Progenitor cell of endocrine pancreas (in vitro differentiated cells): ENCODE measurements around the gene RUNX1. TPM values are rescaled to one million over a fixed set of nuclear protein-coding genes. Genes with fewer than 3 reads are reported as not detected.

ENCODE experiments used
- DNase-seq: peaks from one replicate; pipeline ENCODE4 v3.0.0; 2021; ENCODE audit warnings: low spot score; ENCODE audit not compliant: unreplicated experiment
- H3K27ac Mint-ChIP-seq: 2 replicates; pipeline ENCODE4 v1.8.0; 2021; ENCODE audit warnings: mild to moderate bottlenecking, moderate library complexity, mixed read lengths
- H3K27me3 Mint-ChIP-seq: 2 replicates; pipeline ENCODE4 v1.8.0; 2021; ENCODE audit warnings: mixed read lengths
- H3K36me3 Mint-ChIP-seq: 2 replicates; pipeline ENCODE4 v1.8.0; 2022; ENCODE audit warnings: mixed read lengths; ENCODE audit not compliant: insufficient read depth
- H3K4me1 Mint-ChIP-seq: 2 replicates; pipeline ENCODE4 v1.8.0; 2021; ENCODE audit warnings: low read depth, mixed read lengths
- H3K4me3 Mint-ChIP-seq: 2 replicates; pipeline ENCODE4 v1.8.0; 2021; ENCODE audit warnings: low read depth, mild to moderate bottlenecking, moderate library complexity, mixed read lengths
- H3K9me3 Mint-ChIP-seq: 2 replicates; pipeline ENCODE4 v1.8.0; 2021; ENCODE audit warnings: low read depth, mixed read lengths
- CTCF ChIP-seq: fragments of 200-600 bp; sonication (generic); IDR thresholded peaks from one replicate; pipeline ENCODE4 v1.5.0; 2021; ENCODE audit warnings: antibody characterized with exemption, mild to moderate bottlenecking; ENCODE audit not compliant: unreplicated experiment
- total RNA-seq: library from RNA; stranded (reverse); gene quantifications from 2 replicates; pipeline ENCODE4 v1.2.1, GENCODE V29; 2021

RUNX1 gene
- total RNA-seq, 1 donor from 2014 or later, result 7.1 TPM

DNA sequence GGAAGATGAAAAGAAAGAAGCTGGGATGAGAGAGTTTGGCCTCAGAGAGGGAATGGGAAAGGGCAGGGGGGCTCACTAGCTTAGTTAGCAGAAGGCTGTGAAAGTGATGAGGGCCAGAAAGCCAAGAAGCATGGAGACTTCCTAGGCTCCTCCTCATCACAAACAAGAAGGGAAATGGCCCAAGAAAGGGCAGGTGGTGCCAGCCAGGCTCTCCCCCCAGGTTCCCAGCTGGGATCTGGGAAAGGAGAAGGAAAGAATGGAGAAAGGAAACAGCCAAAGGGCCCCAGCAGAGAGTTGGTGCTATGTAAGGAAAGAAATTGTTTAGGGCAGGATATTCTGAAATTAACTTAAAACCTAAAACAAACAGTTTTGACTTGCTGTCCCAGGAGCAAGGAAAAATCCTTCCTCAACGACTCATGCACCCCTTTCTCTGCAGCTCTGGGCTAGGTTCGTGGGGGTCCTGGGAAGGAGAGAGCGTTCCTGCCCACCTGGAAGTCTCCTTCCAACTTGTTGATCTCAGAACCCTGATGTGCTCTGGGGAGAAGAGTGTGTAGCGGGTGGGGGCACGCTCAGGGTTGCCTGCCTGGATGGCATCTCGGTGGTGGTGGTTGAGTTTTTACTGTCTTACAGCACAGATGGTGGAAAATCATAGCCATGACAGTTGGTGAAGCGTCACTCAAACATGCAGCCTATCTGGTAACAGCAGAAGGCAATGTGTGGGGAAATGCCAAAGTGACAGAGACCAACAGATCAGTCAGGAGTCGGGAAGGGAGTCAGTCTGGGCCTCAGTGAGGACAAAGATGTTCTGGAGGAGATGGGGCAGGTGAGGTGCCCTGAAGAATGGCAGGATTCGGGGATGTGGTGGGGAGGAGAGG is 233.0 kb downstream of the RUNX1 start:
- H3K27me3 Mint-ChIP-seq, result peaks cover 33% of the 10 kb centered on the region
- peaks cover 24% of the 10 kb centered on the region for H3K4me1 Mint-ChIP-seq
- no peak overlapping the region for H3K4me3 Mint-ChIP-seq
- no peak for DNase-seq
- H3K9me3 Mint-ChIP-seq, result no peaks in the 10 kb centered on the region
- no peak for TF ChIP-seq CTCF
- no peak overlapping the region for H3K27ac Mint-ChIP-seq
- no peaks in the 10 kb centered on the region for H3K36me3 Mint-ChIP-seq

- no peak overlapping the region for H3K4me3 Mint-ChIP-seq
- H3K36me3 Mint-ChIP-seq, result no peaks in the 10 kb centered on the region
- DNase-seq, result no peak
- H3K27ac Mint-ChIP-seq, result no peak overlapping the region
- no peak for TF ChIP-seq CTCF
- no peaks in the 10 kb centered on the region for H3K9me3 Mint-ChIP-seq
- H3K27me3 Mint-ChIP-seq, result peaks cover 35% of the 10 kb centered on the region
- peaks cover 24% of the 10 kb centered on the region for H3K4me1 Mint-ChIP-seq
Observed at GRCh38 chr21:34814529-34814951, 234.6 kb downstream of the RUNX1 start.

- Mint-ChIP-seq H3K27me3 (peaks cover 36% of the 10 kb centered on the region), H3K36me3 (no peaks in the 10 kb centered on the region), H3K27ac (no peak overlapping the region), H3K4me1 (peaks cover 19% of the 10 kb centered on the region), H3K9me3 (no peaks in the 10 kb centered on the region), H3K4me3 (no peak overlapping the region)
- TF ChIP-seq CTCF, result no peak
- DNase-seq, result no peak
Observed at GRCh38 chr21:34813266-34813894, 235.7 kb downstream of the RUNX1 start.

GRCh38 chr21:34812504-34813265 is 236.4 kb downstream of the RUNX1 start:
- no peak overlapping the region for H3K4me3 Mint-ChIP-seq
- H3K9me3 Mint-ChIP-seq, result no peaks in the 10 kb centered on the region
- no peak for TF ChIP-seq CTCF
- peaks cover 36% of the 10 kb centered on the region for H3K27me3 Mint-ChIP-seq
- peaks cover 12% of the 10 kb centered on the region for H3K4me1 Mint-ChIP-seq
- no peak for DNase-seq
- no peak overlapping the region for H3K27ac Mint-ChIP-seq
- H3K36me3 Mint-ChIP-seq, result no peaks in the 10 kb centered on the region

GRCh38 chr21:34811368-34811767 is 237.7 kb downstream of the RUNX1 start:
- peaks cover 5% of the 10 kb centered on the region for H3K36me3 Mint-ChIP-seq
- H3K27me3 Mint-ChIP-seq, result peaks cover 33% of the 10 kb centered on the region
- no peak overlapping the region for H3K27ac Mint-ChIP-seq
- DNase-seq, result no peak
- peaks cover 10% of the 10 kb centered on the region for H3K4me1 Mint-ChIP-seq
- no peak for TF ChIP-seq CTCF
- no peak overlapping the region for H3K4me3 Mint-ChIP-seq
- peaks cover 6% of the 10 kb centered on the region for H3K9me3 Mint-ChIP-seq
